Cardiac muscle cell (in vitro differentiated cells and primary cell): Measurements from ENCODE around the gene STRN3. TPM values are rescaled to one million over a fixed set of nuclear protein-coding genes. Genes with fewer than 3 reads are reported as not detected.

Experiments
- DNase-seq, 2 donors: peaks; one replicate each; pipeline versions ENCODE4 v3.0.0 to v3.0.0-alpha.2; 2010 to 2017; ENCODE audit warnings: low read depth in 1 of 2, low spot score in 1 of 2
- H3K27ac ChIP-seq: fragments of 200-600 bp; sonication (generic); 2 replicates; pipeline ENCODE4 v1.5.1; 2016
- H3K27me3 ChIP-seq: fragments of 200-600 bp; sonication (generic); 2 replicates; pipeline ENCODE4 v1.6.0; 2016; ENCODE audit warnings: control low read depth
- H3K36me3 ChIP-seq: fragments of 200-600 bp; sonication (generic); 2 replicates; pipeline ENCODE4 v1.5.1; 2016; ENCODE audit warnings: control low read depth
- H3K4me1 ChIP-seq: fragments of 200-600 bp; sonication (generic); 2 replicates; pipeline ENCODE4 v1.8.1; 2017; ENCODE audit warnings: low read depth, mild to moderate bottlenecking, mixed run types
- H3K4me3 ChIP-seq: fragments of 200-600 bp; sonication (generic); 2 replicates; pipeline ENCODE4 v1.5.1; 2016; ENCODE audit warnings: mild to moderate bottlenecking
- H3K9me3 ChIP-seq: fragments of 200-600 bp; sonication (generic); 2 replicates; pipeline ENCODE4 v1.5.1; 2017; ENCODE audit warnings: low read depth, mild to moderate bottlenecking, control low read depth
- polyA plus RNA-seq: library from polyadenylated mRNA; unstranded; fragments of >200 nt; fragmentation: Nextera tagmentation; extraction: Ambion mirVana; gene quantifications from 2 replicates; pipeline ENCODE4 v1.2.1, GENCODE V29; 2016
- total RNA-seq: library from RNA; depleted of rRNA; stranded (reverse); fragments of >200 nt; gene quantifications from 2 replicates; pipeline ENCODE4 v1.2.3, GENCODE V29; 2016
- TF ChIP-seq, protein P1 (sequence below): IDR thresholded peaks from 2 replicates; pipeline ENCODE4 v1.5.1; 2012; ENCODE audit warnings: low read depth, mild to moderate bottlenecking, low read length

Gene STRN3
- total and polyA plus RNA-seq, 2 experiments from 2014 or later, result 18.1 to 57.3 TPM

DNA sequence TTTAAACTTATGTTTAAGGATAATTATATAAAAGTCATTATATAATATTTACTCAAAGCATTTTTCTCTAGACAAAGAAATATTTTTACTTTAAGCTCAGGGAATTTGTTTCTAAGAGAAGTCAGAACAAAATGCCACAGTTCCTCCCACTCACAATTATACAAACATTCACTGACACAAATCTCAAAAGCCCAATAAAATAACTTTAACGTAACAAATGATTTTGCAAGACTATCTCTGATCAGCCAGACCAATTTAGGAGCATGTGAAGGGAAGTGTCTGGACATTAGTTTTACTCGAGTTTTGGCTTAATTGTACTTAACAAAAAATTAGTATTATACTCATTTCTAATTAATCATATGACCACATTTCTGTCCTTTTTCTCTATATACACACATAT is 110.6 kb downstream of the STRN3 start:
- no peaks in the 10 kb centered on the region for H3K4me1 ChIP-seq
- no peak overlapping the region for H3K27ac ChIP-seq
- TF ChIP-seq, protein P1, sequence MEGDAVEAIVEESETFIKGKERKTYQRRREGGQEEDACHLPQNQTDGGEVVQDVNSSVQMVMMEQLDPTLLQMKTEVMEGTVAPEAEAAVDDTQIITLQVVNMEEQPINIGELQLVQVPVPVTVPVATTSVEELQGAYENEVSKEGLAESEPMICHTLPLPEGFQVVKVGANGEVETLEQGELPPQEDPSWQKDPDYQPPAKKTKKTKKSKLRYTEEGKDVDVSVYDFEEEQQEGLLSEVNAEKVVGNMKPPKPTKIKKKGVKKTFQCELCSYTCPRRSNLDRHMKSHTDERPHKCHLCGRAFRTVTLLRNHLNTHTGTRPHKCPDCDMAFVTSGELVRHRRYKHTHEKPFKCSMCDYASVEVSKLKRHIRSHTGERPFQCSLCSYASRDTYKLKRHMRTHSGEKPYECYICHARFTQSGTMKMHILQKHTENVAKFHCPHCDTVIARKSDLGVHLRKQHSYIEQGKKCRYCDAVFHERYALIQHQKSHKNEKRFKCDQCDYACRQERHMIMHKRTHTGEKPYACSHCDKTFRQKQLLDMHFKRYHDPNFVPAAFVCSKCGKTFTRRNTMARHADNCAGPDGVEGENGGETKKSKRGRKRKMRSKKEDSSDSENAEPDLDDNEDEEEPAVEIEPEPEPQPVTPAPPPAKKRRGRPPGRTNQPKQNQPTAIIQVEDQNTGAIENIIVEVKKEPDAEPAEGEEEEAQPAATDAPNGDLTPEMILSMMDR, result no peak
- DNase-seq, result no peak
- no peaks in the 10 kb centered on the region for H3K27me3 ChIP-seq
- peaks cover 15% of the 10 kb centered on the region for H3K36me3 ChIP-seq
- H3K4me3 ChIP-seq, result no peak overlapping the region
- no peaks in the 10 kb centered on the region for H3K9me3 ChIP-seq

DNA sequence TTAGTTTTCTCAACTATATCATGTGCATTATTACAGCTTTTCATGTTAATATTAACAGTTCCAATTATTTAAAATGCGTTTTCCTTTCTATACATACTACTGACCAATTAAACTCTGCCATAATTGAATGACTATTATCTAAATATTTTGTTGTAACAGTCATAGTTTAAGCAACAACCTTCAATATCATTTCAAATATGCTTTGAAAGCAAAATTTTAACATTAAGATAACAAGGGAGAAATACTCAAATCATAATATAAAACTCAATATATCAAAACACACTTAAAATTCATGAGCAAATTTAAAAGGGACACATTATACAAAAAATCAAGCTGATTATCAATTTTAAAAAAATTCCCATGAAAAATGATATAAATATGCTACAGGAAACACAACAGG is 111.4 kb downstream of the STRN3 start:
- H3K36me3 ChIP-seq, result peaks cover 15% of the 10 kb centered on the region
- no peak overlapping the region for H3K4me3 ChIP-seq
- no peaks in the 10 kb centered on the region for H3K27me3 ChIP-seq
- TF ChIP-seq, protein P1, result no peak
- DNase-seq, result no peak
- H3K9me3 ChIP-seq, result no peaks in the 10 kb centered on the region
- H3K27ac ChIP-seq, result no peak overlapping the region
- H3K4me1 ChIP-seq, result no peaks in the 10 kb centered on the region

DNA sequence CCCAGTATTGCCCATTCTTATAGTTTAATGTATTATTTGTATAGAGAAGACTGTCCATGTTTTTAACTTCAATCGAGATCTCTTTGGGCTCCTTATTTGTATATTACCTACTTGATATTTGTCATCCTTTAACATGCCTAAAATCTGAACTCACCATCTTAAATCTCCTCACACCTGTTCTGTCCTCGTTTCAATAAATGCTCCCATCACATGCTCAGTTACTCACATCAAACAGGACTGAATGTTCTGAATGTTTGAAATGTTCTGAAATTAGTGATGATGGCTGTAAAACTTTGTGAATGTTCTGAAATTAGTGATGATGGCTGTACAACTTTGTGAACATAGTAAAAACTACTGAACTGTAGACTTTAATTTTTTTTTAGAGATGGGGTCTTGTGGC is 117.4 kb downstream of the STRN3 start:
- Histone ChIP-seq H3K27ac (no peak overlapping the region), H3K9me3 (no peaks in the 10 kb centered on the region), H3K4me3 (no peak overlapping the region), H3K4me1 (no peaks in the 10 kb centered on the region), H3K36me3 (peaks cover 36% of the 10 kb centered on the region), H3K27me3 (no peaks in the 10 kb centered on the region)
- TF ChIP-seq, protein P1, result no peak
- DNase-seq, result no peak

DNA sequence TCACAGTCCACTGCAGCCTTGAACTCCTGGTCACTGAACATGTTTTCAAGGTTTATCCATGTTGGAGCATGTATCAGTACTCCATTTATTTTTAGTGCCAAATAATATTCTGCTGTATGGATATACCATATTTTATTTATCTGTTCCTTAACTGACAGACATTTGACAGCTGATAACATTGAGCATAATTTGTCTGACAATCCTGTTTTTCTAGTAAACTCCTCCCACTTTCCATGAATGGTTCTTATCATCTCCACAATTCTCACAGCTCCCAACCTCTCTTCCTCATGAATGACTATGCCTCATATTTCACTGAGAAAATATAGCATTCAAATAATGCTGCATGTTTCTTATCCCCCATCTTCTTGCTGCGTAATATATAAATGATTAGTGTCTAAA is 118.5 kb downstream of the STRN3 start:
- Histone ChIP-seq H3K27me3 (no peaks in the 10 kb centered on the region), H3K4me1 (no peaks in the 10 kb centered on the region), H3K27ac (no peak overlapping the region), H3K4me3 (no peak overlapping the region), H3K9me3 (no peaks in the 10 kb centered on the region), H3K36me3 (peaks cover 36% of the 10 kb centered on the region)
- no peak for DNase-seq
- TF ChIP-seq, protein P1, result no peak

DNA sequence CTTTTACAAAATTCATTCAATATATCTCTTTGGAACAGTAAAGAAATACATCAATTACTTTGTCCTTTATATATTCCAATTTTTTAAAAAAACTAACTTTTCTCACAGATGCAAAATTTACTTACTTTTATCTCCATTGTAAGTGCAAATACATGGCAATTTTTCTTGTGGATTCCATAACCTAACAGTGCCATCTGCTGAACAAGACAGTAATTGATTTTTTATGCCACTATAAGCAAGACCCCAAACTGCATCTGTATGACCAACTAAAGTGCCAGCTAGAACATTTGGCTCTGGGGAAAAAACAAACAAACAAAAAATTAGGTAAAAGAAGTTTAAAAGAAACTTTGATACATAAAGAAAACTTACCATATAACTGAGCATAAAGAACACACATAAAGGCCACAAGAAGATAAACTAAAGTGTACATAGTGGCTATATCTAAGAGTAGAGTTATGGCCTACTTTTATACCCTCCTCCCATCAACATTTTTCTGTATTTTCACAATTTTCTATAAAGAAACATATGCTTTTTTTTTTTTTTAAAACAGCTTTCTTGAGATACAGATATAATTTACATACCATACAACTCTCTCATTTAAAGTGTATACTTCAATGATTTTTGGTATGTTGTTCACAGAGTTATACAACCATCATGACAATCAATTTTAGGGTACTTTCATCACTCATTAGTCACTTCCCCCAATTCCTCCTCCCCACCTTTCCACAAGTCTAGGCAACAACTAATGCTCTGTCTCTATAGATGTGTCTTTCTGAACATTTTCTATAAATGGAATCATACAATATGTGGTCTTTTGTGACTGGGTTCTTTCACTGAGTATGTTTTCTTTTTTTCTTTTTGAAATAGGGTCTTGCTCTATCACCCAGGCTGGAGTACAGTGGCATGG is 119.2 kb downstream of the STRN3 start:
- H3K36me3 ChIP-seq, result peaks cover 40% of the 10 kb centered on the region
- H3K27me3 ChIP-seq, result no peaks in the 10 kb centered on the region
- no peak overlapping the region for H3K4me3 ChIP-seq
- no peak overlapping the region for H3K27ac ChIP-seq
- H3K4me1 ChIP-seq, result no peaks in the 10 kb centered on the region
- no peaks in the 10 kb centered on the region for H3K9me3 ChIP-seq
- TF ChIP-seq, protein P1, result peak; percentile 34
- DNase-seq, result peak in 1 of 2 donors; percentile 56
